Measurements from ENCODE around the gene H6PD.

The H6PD gene

DNA sequence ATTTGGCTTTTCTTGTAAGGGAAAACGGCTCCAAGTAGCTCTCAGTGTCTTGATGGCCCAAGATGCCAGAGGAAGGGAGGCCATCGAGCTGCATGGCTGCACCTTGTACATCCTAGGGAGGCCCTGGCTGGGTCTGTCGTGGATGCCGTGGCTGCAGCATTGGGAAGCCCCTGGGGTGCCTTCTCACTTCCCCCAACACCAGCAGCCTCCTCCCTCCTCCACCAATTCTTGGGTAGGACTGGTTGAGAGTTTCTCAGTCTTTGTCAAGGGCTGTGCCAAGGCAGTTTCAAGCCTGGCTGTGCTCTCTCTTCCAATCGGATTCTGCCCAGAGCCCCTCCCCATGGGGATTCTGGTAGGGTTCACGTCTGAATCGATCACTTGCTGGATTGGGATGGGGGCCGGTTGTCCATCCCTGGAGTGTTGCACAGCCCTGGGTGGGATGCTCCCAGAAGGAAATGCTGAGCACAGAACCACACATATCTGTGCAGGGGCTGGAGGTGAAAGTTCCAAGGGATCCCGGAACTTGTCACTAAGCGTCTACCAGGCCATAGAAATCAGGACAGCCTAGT, 44.1 kb downstream of the H6PD start:
- no peak for DNase-seq (ENCODE audit: low read depth)

DNA sequence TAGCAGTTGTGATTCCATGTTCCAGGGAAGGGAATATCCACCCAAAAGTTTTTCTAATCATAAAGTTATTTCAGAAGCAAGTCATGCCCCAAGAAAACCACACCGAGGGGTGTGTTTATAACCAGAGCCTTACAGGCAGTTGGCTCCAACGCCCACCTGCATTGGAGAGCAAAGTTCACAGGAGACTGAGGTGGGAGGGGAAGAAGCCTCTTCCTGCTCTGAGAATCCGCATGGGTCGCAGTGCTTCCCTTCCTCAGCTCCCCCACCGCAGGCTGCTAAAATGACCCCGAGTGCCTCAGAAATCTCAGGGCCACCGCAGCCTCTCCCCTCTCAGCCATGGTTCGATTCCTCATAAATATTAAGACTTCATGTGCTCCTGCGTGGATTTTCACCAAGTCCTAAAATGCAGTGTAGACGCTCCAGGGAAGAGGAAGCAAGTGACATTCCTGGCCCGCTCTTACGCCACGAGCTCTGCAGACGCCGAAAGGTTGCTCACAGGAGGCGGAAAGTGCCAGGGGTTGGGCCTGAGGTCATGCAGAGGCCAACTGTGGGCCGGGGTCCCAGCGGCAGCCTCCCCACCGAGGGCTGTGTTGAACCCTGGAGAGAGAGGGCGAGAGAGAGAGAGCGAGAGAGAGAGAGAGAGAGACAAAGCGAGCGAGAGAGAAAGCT, 44.7 kb downstream of the H6PD start:
- no peak for DNase-seq (ENCODE audit: low read depth)

DNA sequence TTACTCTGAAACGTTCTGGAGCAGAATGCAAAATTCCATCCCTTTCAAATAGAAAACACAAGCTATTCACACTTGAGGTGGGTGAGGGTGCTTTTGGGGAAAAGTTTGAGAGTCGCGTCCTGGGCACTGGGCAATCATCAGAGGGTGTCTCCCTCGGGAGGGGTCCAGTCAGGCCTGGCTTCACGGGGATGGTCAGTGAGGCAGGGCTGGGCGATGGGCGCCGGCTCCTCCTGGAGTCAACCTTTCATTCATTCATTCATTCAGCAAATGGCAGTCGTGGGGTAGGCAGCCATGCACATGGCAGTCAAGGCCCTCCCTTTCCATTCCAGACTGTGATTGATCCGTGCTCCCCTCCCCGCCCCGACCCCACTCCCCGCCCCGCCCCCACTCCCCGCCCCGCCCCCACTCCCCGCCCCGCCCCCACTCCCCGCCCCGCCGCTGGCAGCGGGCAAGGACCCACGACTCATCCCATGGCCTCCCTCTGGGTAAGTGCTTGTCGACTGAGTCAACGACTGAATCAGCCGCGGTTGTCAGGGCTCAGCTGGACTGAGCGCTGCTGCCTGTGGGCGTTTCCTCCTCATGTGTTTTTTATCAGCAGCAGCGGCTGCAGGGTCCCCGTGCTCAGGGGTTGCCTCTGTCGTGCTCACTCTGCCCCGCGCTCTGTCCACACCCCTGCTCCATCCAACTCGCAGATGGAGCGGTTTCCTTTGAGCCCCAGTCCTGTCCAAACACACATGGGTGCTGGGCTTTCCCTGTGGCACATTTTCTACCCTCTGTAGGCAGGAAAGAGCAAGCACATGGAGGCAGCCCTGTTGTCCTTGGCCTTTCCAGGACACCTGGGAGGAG, 45.7 kb downstream of the H6PD start:
- peak; percentile 97 for DNase-seq (ENCODE audit: low read depth)

DNA sequence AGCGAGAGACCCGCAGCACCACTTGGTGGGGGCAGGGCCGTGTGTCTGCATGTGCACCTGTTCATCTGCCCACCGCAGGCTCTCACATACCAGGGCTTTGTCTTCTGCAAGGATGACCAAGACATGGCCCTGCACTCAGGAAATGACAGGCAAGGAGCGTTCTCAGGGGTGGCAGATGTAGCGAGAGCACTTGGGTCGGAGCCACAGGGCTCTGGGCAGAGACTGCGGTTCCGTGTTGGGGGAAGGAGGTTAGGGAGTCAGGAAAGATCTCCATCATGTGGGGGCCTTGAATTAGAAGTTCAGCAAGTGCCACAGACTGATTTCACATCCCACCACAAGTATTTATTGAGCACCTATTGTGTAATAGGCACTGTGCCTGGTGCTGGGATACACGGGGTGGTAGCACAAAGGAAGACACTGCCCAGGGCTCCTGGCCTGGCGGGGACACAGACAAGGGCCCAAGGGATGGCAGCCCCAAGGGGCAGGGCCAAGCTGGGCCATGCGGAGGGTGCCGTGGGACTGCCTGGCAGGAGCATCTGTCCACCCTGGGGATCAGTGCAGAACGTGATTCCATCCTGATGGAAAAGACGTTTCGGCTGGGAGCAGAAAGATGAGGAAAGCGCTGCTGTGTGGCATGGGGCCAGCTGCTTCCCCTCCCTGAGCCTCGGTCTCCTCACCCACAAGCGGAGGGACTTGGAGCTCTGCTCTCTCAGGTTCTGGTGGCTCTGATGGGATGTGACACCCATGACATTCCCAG, 46.7 kb downstream of the H6PD start:
- DNase-seq (ENCODE audit: low read depth): peak; percentile 76

DNA sequence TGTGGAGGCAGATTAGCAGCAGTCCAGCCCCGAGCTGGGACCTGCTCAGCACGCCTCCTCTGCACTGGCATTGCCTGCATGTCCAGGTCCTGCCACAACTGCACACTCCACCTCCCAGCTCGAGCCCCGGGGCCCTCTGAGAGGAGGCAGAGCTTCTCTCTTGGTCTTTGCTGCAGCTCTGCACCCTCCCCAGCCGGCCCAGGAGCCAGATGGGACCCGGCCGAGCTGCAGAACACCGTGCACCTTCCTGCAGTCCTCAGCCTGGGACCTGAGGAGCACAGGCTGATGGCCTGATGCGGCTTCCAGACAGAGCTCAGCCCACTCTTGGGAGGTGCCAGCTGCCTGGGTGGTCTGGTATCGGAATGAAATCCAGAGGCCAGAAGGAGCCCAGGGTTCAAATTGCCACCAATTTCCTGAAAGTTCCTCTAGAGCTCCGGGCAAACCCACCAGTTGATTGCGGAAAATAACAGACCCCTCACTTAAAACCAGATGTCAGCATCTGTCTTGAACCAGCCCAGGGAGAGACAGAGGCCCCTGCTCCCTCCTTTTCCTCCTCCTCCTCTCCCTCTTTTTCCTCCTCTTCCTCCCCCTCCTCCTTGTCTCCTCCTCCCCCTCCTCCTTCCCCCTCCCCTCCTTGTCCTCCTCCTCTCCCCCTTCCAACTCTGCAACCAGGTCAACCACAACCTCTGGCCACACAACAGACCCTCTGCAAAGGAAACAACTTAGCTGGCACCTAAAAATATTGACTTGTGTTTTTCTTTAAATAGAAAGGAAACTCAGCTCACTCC, 47.5 kb downstream of the H6PD start:
- DNase-seq (ENCODE audit: low read depth): peak; percentile 25

DNA sequence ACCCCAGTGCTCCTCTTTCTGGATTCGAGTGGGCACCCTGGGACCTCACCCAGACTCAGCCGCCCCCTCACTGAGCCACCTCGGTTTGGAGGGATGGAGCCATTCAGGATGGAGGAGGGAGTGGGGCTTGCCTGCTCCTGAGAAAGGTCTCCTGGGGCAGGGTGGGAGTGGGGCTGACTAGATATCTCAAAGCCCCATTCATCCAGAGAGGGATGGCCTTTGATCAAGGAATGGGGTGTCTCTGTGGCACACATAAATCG, 48.1 kb downstream of the H6PD start:
- DNase-seq (ENCODE audit: low read depth): no peak

DNA sequence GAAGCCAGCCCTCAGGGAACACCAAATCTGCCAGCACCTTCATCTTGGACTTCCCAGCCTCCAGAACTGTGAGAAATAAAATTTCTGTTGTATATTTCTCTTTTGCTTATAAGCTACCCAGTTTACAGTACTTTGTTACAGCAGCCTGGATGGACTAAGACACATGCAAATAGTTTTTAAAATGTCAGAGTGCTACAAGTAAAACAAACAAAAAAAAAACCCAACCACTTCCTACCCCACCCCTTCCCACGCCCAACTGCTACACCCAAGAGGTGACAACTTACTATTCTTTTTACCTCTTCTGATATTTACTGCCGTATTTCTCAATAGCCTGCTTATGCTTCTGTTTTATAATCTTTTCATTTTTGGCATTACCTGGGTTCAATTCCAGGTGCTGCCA, 49.5 kb downstream of the H6PD start:
- no peak for DNase-seq (ENCODE audit: low read depth)

DNA sequence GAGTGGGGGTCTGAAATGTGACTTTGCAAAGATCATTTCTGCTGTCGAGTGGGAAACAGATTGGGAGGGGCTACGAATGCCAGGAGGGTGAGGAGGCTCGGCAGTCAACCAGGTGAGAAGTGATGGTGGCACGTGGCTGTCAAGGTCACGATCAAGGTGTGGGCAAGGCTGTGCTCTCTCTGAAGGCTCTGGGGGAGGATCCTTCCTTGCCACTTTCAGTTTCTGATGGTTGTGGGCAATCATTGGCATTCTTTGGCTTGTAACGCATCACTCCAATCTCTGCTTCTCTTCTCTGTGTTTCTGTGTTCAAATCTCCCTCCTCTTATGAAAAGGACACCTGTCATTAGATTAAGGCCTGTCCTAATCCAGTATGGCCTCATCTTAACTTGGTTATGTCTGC, 52.0 kb downstream of the H6PD start:
- DNase-seq (ENCODE audit: low read depth): no peak

DNA sequence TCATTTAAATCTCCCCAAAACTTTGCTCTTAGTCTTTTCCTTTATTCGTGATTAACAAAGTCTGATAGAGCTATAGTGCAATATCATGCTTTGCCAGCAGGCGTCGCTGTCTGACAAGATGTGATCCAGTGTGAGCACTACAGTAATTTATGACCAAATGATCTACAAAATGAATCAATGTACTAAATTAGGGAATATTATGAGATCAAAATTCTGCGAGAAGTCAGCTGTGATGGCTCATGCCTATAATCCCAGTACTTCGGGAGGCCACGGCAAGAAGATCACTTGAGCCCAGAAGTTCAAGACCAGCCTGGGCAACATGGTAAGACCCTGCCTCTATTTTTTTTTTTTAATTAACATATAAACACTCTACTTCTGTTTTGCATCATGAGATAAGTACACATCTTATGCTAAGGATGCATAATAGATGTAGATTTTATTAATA, 54.5 kb downstream of the H6PD start:
- peak; percentile 69 for DNase-seq (ENCODE audit: low read depth)

DNA sequence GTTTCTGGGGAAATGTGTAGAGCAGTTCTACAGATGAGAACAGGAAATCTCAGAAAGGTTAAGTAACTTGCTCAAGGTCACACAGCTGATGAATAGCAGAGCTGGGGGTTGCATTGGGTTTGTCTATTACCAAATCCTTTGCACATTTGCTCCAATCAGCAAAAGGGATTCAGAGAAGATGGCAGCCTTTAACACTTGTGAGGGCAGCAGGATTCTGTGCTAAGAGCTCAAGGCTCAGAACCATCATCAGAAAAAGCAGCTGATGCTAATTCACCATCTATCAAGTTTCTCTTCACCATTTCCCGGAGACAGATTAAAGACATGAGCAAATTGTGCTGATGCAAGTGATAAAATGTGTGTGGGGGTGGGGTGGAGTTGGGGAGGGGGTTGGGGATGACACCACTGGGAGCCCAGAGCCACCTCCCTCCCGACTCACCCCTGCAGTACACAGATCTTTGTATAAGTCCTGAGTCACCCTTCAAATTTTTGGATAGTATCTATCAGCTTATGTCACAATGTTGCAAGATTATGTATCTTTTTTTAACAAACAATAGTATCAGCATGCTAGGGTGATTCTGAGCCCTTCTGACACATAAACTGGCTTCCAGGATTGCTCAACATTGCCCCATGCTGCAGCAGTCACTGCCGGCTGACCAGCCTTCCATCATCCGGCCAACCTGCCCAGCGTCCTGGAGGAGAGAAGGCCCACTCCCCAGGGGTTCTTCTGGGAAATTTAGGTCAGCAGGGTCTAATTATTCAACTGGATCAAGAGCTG, 55.3 kb downstream of the H6PD start:
- DNase-seq (ENCODE audit: low read depth): peak; percentile 91

DNA sequence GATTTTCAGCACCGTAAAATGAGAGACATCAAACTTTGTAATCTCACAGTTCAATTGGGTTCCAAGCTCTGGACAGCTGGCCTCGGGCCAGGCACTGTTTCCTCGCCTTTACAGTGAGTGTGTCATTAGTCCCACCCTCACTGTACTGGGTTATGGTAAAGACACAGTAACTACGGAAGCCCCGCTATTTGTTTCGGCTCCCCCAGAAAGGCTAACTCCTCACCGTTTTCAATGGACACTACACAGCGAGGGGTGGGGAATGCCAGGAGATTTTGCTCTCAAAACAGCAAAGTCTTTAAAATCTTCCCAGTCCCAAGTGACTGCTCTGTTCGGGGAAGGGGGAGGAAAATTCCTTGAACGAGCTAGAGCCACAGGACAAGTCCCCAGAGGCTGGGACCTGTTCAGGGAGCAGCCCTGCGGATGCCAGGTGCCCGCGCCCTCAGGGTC, 57.4 kb downstream of the H6PD start:
- DNase-seq (ENCODE audit: low read depth): peak; percentile 69

DNA sequence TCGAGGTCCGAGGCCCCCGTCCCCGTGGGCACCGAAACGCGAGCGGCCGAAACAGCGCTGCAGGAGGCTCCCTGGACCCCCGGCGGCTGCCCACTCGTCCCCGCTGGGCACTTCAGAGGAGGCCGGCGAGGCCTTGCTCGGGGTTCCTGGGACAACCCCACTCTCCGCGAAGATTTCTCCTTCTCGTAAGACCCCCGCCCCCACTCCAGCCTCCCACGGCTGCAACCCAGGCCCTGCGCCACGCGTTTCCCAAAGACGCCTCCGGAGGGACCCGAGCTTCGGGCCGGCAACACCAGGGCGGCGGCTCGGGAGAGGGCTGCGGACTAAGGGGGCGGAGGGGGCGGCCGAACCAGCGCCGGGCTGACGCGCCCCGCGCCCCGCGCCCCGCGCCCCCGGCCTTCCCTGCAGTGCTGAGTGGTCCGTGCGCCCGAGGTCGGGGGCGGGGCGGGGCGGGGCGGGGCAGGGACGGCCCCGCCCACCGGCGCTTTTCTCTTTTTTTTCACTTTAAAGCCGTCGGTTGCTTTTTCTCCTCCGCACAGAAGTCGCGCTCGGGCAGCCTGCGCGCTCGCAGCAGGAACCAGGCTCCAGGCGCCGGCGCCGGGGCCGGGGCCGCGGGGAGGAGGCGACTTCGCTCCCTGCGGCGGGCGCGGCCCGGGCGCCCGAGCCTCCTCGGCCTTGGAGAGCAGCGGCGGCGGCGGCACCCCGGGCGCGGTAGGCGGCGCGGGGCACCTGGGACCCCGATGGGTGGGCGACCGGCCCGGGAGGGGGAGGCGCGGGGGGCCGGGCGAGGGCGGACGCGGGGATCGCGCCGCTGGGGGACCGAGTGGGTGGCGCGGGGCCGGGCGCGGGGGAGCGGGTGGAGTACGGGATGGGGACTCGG, 58.0 kb downstream of the H6PD start, which contains the start of gene SPSB1:
Gene SPSB1 (plus strand): TSS at position 534 of the 880 bp plus-strand sequence. CDS start 62,998 bp downstream, outside the sequence.
- DNase-seq (ENCODE audit: low read depth): peak; percentile 85

DNA sequence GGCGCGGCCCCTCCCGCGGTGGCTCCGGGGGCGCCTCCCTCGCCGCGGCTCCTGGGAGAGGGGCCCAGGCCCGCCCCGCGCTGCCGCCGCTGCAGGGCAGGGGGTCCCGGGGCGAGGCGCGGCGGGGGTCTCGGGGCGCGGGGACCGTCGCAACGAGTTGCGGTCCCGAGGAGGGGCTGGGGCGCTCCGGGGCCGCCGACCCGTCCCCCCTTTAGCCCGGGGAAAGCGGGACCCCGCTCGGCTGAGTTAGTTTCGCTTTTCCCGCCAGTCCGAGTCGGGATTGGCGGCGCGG, 58.6 kb downstream of the H6PD start:
- no peak for DNase-seq (ENCODE audit: low read depth)

DNA sequence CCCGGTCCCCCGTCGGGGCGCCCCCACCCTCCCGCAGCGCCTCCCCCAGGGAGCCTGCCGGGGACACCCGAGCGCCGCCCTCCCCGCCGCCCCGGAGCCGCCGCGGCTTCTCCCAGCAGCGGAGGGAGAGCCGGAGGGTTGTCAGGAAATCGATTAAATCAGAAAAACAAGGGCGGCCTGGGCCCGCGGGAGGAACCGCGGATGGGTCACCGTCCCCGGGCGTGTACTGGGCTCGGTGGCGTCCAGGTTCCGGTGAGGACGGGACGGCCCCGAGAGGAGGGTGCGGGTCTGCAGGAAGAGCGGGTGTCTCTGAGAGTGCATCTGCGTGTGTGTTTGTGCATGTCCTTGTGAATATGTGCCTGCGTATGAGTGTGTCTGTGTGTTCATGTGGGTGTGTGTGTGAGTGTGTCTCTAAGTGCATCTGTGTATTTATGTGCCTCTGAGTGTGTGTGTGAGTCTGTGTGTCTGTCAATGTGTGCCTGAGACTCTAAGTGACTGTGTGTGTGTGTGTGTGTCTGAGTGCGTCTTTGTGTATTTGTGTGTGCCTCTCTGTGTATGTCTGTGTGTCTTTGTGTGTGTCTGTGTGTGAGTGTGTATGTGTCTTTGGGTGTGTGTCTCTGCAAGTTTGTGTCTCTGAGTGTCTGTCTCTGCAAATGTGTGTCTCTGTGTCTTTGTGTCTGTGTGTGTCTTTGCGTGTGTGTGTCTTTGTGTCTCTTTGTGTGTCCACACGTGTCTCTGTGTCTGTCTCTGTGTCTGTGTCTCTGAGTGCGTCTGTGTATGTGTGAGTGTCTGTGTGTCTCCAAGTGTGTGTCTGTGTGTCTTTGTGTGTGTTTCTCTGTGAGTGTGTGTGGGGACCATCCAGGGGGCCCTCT, 59.2 kb downstream of the H6PD start:
- peak; percentile 43 for DNase-seq (ENCODE audit: low read depth)

DNA sequence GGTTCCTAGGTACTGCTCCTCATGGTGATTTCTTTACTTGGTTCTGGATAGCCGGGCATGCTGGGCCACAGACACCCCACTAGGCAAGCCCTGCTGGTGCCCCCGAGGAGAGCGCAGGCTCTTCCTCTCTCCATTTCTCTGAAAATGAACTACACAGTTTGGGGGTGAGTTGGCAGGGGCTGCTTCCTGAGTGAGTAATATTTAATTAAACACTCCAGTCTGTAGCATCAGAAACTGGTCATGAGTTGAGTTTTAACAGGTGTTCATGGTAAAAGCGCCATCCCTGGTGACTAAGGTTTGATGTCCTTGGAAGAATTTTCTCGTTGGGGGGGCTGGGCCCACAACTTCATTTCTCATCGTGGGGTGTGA, 59.8 kb downstream of the H6PD start:
- peak; percentile 81 for DNase-seq (ENCODE audit: low read depth)

DNA sequence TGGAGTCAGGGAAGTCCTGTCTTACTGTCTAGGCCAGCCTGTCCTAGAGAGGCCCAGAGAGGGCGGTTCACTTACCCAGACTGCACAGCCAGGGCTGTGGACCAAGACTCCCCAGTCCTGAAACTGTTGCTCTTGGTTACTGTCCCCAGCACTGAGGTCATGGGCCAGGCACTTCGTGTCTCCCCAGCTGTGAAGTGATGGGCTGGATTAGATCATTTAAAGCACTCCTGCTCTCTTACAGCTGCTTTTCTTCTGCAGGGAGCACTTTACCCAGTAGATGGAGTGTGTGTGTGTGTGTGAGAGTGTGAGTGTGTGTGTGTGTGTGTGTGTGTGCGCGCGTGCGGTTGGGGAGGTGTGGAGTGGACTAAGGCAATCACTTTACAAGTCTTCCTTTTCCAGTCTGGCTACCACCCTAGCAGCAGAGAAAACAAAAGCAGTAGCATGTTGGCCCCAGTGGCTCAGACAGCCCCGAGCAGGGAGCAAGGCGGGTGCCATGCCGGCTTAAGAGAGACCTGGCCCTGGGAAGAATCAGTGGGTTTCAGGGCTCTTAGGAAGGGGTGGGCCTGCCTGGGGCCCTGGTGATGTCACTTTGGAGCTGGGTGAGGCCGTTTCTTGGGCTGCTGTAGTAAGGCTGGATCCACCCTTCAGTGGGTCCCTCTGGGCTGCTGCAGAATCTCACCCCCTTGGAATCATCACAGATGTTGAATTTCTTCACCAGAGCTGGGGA, 60.5 kb downstream of the H6PD start:
- DNase-seq (ENCODE audit: low read depth): peak; percentile 76

DNA sequence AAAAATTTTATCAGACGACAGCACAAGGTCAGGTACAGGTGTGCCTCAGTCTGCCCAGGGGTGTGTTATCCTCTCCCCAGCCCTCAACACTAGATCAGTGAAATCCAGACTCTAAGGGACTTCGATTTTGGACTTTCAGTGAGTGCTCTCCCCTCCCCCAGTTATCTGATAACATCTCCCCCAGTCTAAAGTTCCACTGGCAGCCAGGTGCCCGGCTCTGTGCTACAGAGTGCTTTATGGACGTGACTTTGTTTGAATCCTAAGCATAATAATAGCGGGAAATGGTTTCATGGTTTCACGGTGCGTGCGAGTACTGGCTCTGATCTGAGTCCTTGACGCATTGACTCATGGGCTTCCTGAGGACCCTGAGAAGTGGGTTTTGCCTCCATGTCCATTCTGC, 61.3 kb downstream of the H6PD start:
- DNase-seq (ENCODE audit: low read depth): no peak

DNA sequence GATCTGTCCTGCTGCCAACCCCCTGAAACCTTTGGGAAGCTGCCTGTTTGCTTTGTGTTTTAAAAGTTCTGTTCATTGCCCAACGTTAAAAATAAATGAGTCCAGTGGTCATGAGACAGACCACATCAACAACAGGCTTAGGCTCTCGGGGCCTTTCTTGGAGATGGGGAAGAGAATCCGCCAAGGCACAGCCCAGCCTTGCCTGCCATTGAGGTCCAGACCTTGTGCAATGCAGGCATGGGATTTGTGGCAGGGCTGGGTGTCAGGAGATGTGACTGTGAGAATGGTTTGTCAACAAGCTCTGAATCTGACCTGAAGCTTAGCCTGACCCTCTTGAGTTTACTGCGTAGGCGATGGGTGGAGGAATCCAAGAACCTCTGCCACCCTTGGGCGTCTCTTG, 62.3 kb downstream of the H6PD start:
- DNase-seq (ENCODE audit: low read depth): no peak

DNA sequence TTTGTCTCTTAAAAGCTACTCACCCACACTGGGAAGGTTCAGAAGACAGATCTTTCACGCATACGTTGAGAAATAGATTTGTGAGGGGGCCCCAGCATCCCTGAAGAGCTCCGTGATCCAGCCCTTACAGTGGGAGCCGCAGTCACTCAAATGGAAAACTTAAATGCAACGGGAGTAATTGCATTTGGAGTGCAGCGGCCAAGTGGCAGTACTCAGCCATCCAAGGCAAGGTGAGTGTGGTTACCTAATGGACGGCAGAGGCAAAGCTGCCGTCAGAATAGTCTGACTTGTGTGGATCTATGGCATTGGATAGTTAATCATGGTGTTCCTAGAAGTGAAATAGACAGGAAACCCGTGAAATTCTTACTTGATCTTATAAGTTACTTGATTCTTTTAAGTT, 63.3 kb downstream of the H6PD start:
- DNase-seq (ENCODE audit: low read depth): no peak

Data from EH (cell line).